ENCODE measurements around the gene NKAIN2.

Gene NKAIN2

GRCh38 chr6:123869334-123869733 is 65.7 kb downstream of the NKAIN2 start:
- no peak overlapping the region for H3K27ac ChIP-seq
- H3K4me1 ChIP-seq = no peaks in the 10 kb centered on the region
- H3K36me3 ChIP-seq = no peaks in the 10 kb centered on the region
- no peaks in the 10 kb centered on the region for H3K9me3 ChIP-seq
- intact Hi-C loops (cut with DNase I; ENCODE audit: low total_unique reads) = no loop called here
- H3K27me3 ChIP-seq = no peaks in the 10 kb centered on the region
- H3K4me3 ChIP-seq = no peak overlapping the region
- TF ChIP-seq CTCF (IDR thresholded peaks at IDR 0.05) = no peak
- no peak for DNase-seq

DNA sequence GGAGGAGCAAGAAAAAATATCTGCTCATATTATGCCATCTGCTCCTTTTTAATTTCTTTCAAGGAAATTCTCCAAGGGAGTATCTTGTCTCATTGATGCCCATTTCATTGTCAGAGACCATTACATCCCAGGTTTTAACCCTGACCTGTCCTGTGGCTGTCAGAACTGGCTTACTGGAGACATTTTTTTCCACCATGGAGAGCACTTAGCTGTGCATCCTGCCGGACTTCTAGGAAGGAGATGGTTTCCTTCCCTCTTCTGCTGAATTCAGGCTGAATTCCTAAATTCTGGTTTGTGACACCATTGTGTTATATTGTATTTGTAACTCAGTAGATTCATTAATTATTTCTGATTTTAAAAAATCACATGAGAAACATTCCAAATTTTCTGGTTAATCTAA is 70.3 kb downstream of the NKAIN2 start:
- H3K27me3 ChIP-seq = no peaks in the 10 kb centered on the region
- H3K27ac ChIP-seq = no peak overlapping the region
- no peaks in the 10 kb centered on the region for H3K9me3 ChIP-seq
- H3K36me3 ChIP-seq = no peaks in the 10 kb centered on the region
- H3K4me1 ChIP-seq = no peaks in the 10 kb centered on the region
- no peak overlapping the region for H3K4me3 ChIP-seq
- no peak for TF ChIP-seq CTCF (IDR thresholded peaks at IDR 0.05)
- intact Hi-C loops (cut with DNase I; ENCODE audit: low total_unique reads) = no loop called here
- no peak for DNase-seq

DNA sequence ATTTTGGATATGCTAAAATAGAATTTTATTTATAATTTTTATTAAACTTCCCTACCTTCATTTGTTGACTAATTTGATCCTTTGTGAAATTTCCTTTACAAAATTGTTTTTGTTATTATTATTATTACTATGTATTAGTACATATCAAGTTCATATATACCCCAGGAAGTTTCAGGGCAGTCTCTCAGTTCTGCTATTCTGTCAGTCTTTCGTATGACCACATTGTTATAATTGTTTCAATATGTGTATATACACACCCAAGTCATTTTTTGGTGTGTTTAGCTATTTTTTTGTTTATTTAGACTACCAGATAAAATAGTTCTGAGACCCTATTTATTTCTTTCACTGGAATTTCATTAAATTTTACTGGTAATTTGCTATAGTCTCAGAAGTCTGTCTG is 72.1 kb downstream of the NKAIN2 start:
- Histone ChIP-seq H3K27me3 (no peaks in the 10 kb centered on the region), H3K36me3 (no peaks in the 10 kb centered on the region), H3K4me3 (no peak overlapping the region), H3K27ac (no peak overlapping the region), H3K4me1 (no peaks in the 10 kb centered on the region), H3K9me3 (no peaks in the 10 kb centered on the region)
- DNase-seq = no peak
- intact Hi-C loops (cut with DNase I; ENCODE audit: low total_unique reads) = no loop called here
- no peak for TF ChIP-seq CTCF (IDR thresholded peaks at IDR 0.05)

DNA sequence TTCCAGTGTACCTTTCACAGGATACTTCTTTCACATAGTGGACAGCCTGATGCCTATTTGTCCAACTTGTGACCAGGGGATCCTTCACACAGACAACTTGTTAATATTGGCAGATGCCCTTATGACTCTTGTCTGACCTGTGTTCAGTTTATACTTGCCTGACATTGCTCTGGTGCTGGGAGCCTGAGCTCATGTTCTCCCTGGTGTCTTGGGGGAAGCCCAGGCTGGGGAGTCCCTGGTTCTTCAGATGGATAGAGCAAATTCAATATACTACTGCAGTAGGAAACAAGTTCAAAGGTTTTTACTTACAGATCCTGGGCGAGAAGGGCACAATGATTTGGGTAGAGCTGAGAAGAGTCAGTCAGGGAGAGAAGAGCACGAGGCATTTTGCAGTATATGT is 76.1 kb downstream of the NKAIN2 start:
- no peak for DNase-seq
- no peak for TF ChIP-seq CTCF (IDR thresholded peaks at IDR 0.05)
- Histone ChIP-seq H3K27me3 (no peaks in the 10 kb centered on the region), H3K27ac (no peak overlapping the region), H3K4me3 (no peak overlapping the region), H3K36me3 (no peaks in the 10 kb centered on the region), H3K9me3 (no peaks in the 10 kb centered on the region), H3K4me1 (no peaks in the 10 kb centered on the region)
- intact Hi-C loops (cut with DNase I; ENCODE audit: low total_unique reads) = no loop called here

- no peaks in the 10 kb centered on the region for H3K9me3 ChIP-seq
- no peak for DNase-seq
- H3K36me3 ChIP-seq = no peaks in the 10 kb centered on the region
- no peak overlapping the region for H3K4me3 ChIP-seq
- intact Hi-C loops (cut with DNase I; ENCODE audit: low total_unique reads) = no loop called here
- H3K27me3 ChIP-seq = no peaks in the 10 kb centered on the region
- H3K27ac ChIP-seq = no peak overlapping the region
- peaks cover 0 to 7% (median 2%) of the 10 kb centered on the region in 4 donors for H3K4me1 ChIP-seq
- TF ChIP-seq CTCF (IDR thresholded peaks at IDR 0.05) = no peak
Observed at GRCh38 chr6:123888771-123889513, 85.3 kb downstream of the NKAIN2 start.

DNA sequence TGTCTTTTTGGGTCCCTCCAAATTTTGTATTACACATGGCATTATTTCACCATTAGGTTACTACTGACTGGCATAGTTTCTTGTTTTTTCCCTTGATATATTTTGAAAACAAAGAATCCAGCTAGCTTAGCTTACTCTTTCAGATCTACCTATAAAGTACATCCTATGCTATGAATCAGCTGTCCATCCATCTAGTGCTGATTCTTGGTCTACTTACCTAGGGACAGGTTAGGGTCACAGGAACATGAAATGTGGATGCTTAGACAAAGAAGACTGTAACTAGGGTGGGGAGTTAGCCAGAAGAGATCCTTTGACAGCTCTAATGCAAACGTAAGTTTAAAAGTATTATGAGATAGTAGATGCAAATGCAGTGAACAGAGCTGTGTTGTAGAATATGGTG is 91.7 kb downstream of the NKAIN2 start:
- H3K36me3 ChIP-seq = no peaks in the 10 kb centered on the region
- intact Hi-C loops (cut with DNase I; ENCODE audit: low total_unique reads) = no loop called here
- no peak for TF ChIP-seq CTCF (IDR thresholded peaks at IDR 0.05)
- no peak for DNase-seq
- no peaks in the 10 kb centered on the region for H3K4me1 ChIP-seq
- H3K4me3 ChIP-seq = no peak overlapping the region
- H3K9me3 ChIP-seq = no peaks in the 10 kb centered on the region
- no peak overlapping the region for H3K27ac ChIP-seq
- no peaks in the 10 kb centered on the region for H3K27me3 ChIP-seq

Measured in tibial artery (tissue), 4 donors.